ENCODE results near the gene IL18R1.

The IL18R1 gene

DNA sequence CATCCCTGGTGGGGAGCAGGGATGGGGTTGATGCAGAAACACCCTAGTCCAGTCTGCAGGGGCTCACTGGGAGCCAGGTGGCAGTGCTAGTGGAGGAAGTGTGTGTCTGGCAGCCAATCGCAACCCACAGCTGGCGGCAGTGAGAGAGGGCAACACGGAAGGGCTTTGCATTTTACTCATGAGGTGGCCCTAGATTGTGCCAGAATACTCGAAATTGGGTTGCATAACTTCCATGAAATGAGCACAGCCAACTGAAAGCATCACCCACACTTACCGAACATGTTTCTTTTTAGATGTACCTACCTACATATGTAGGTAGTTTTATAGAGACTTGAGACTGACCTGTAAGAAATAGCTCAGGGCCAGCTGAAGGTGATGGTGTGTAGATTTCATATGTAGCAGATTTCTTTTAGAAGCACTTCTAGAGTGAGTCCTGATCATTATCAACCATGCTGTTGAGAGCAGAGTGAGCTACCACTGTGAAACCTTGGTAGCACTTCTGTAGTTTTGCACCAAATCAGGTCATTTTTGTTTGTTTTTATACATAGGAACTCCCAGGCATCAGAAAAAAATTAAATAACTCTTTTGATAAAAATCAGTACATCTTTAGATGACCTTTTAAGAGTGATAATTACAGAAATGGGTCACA lies 13.0 kb downstream of the IL18R1 start:
- no peak overlapping the region for H3K4me3 Mint-ChIP-seq
- peaks cover 10% of the 10 kb centered on the region for H3K36me3 Mint-ChIP-seq (ENCODE audit: low read depth)
- TF ChIP-seq, protein P1, sequence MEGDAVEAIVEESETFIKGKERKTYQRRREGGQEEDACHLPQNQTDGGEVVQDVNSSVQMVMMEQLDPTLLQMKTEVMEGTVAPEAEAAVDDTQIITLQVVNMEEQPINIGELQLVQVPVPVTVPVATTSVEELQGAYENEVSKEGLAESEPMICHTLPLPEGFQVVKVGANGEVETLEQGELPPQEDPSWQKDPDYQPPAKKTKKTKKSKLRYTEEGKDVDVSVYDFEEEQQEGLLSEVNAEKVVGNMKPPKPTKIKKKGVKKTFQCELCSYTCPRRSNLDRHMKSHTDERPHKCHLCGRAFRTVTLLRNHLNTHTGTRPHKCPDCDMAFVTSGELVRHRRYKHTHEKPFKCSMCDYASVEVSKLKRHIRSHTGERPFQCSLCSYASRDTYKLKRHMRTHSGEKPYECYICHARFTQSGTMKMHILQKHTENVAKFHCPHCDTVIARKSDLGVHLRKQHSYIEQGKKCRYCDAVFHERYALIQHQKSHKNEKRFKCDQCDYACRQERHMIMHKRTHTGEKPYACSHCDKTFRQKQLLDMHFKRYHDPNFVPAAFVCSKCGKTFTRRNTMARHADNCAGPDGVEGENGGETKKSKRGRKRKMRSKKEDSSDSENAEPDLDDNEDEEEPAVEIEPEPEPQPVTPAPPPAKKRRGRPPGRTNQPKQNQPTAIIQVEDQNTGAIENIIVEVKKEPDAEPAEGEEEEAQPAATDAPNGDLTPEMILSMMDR (IDR thresholded peaks at IDR 0.05; ENCODE audit: unreplicated experiment in 3 of 3): no peak
- H3K9me3 Mint-ChIP-seq: peaks cover 19% of the 10 kb centered on the region
- peaks cover 8% of the 10 kb centered on the region for H3K27me3 Mint-ChIP-seq (ENCODE audit: low read depth)
- no peak overlapping the region for H3K27ac Mint-ChIP-seq
- H3K4me1 Mint-ChIP-seq: no peaks in the 10 kb centered on the region

GRCh38 chr2:102369866-102370265 lies 14.3 kb downstream of the IL18R1 start:
- H3K27ac Mint-ChIP-seq: no peak overlapping the region
- peaks cover 9% of the 10 kb centered on the region for H3K36me3 Mint-ChIP-seq (ENCODE audit: low read depth)
- H3K4me3 Mint-ChIP-seq: no peak overlapping the region
- peaks cover 16% of the 10 kb centered on the region for H3K9me3 Mint-ChIP-seq
- H3K4me1 Mint-ChIP-seq: no peaks in the 10 kb centered on the region
- H3K27me3 Mint-ChIP-seq (ENCODE audit: low read depth): peaks cover 3% of the 10 kb centered on the region
- TF ChIP-seq, protein P1 (IDR thresholded peaks at IDR 0.05; ENCODE audit: unreplicated experiment in 3 of 3): no peak

DNA sequence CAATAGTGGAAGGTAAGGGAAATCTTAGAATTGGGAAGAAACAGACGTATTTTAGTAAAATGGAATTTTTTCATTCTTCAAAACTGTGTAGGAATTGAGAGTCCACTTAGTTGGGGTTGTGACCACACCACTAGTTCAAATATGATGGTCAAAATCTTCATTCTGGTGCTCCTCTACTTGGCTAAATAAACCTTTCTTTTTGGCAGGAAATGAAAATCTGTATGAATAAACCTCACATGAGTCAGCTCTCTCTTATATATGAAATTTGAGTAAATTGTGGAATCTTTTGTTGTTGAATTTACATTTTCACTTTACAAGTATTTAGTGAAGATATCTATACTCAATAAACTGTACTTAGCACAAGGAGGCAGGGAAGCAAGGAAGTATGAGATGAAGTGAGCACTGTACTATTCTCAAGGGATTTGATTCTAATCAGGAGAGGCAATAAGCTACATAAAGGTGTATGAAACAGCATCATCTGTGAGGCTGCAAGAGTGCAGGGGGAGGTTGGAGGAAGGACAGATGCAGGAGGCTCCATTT lies 20.5 kb downstream of the IL18R1 start:
- H3K36me3 Mint-ChIP-seq (ENCODE audit: low read depth): no peaks in the 10 kb centered on the region
- H3K4me3 Mint-ChIP-seq: no peak overlapping the region
- H3K27me3 Mint-ChIP-seq (ENCODE audit: low read depth): no peaks in the 10 kb centered on the region
- H3K4me1 Mint-ChIP-seq: no peaks in the 10 kb centered on the region
- TF ChIP-seq, protein P1 (IDR thresholded peaks at IDR 0.05; ENCODE audit: unreplicated experiment in 3 of 3): no peak
- H3K27ac Mint-ChIP-seq: no peak overlapping the region
- peaks cover 7% of the 10 kb centered on the region for H3K9me3 Mint-ChIP-seq

DNA sequence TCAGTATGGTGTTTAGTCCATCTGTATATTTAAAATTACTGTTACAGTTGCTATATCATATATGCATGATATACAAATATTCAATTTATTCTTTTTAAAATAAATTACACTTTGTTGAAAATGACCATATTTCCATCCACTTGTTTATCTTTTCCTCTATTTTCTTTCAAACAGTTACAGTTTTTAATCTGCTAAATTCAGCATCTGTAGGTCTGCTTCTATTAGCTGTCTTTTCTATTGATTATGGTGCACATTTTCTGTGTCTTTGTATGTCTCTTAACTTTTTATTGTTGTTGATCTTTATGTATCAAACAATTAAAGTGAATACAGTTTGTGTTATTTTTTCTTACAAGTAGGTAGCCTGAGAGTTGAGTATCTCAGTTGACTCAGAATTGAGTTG lies 28.1 kb downstream of the IL18R1 start:
- H3K36me3 Mint-ChIP-seq (ENCODE audit: low read depth): no peaks in the 10 kb centered on the region
- H3K27me3 Mint-ChIP-seq (ENCODE audit: low read depth): no peaks in the 10 kb centered on the region
- H3K27ac Mint-ChIP-seq: no peak overlapping the region
- H3K9me3 Mint-ChIP-seq: peaks cover 17% of the 10 kb centered on the region
- no peaks in the 10 kb centered on the region for H3K4me1 Mint-ChIP-seq
- TF ChIP-seq, protein P1 (IDR thresholded peaks at IDR 0.05; ENCODE audit: unreplicated experiment in 3 of 3): no peak
- no peak overlapping the region for H3K4me3 Mint-ChIP-seq

DNA sequence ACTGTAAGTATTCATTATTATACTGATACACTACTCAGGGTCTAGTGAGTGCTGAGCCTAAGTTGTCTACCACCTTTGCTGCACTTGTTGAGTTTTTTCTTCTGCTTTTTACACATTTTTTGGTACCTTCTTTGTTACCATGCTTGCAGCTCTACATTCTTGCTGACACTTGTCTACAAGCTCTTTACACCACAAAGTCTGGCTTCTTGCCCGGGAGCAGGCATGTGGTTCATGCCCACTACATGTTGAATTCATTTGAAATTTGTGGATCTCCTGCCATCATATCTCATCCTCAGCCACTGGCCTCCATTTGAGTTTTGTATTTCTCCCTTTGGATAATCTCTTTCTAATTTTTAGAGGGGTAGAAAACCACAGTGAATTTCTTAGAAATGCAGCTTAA lies 29.9 kb downstream of the IL18R1 start:
- Mint-ChIP-seq H3K27me3 (ENCODE audit: low read depth) (no peaks in the 10 kb centered on the region), H3K4me1 (no peaks in the 10 kb centered on the region), H3K27ac (no peak overlapping the region), H3K4me3 (no peak overlapping the region), H3K36me3 (ENCODE audit: low read depth) (no peaks in the 10 kb centered on the region), H3K9me3 (peaks cover 12% of the 10 kb centered on the region)
- TF ChIP-seq, protein P1 (IDR thresholded peaks at IDR 0.05; ENCODE audit: unreplicated experiment in 3 of 3): no peak

DNA sequence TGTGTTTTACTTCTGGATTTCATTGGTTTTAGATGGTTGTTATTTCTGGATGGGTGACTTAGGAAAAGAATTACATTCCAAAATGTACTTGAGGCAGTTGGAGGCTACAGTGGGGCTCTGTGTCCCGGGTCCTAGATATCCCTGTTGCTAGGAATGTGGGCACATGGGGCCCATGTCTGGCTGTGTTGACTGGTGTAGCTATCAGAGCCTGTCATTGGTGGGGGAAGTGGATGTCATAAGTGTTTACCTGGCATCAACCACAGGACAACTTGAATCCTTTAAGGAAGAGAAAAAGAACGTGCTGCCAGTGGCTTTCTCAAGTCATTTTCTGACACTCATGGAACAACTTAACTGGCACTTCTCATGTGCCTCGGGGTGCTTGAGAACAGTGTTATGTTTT lies 30.4 kb downstream of the IL18R1 start:
- Mint-ChIP-seq H3K4me3 (no peak overlapping the region), H3K27me3 (ENCODE audit: low read depth) (no peaks in the 10 kb centered on the region), H3K4me1 (no peaks in the 10 kb centered on the region), H3K36me3 (ENCODE audit: low read depth) (no peaks in the 10 kb centered on the region), H3K9me3 (peaks cover 12% of the 10 kb centered on the region), H3K27ac (no peak overlapping the region)
- TF ChIP-seq, protein P1 (IDR thresholded peaks at IDR 0.05; ENCODE audit: unreplicated experiment in 3 of 3): no peak
